H1 (cell line): ENCODE results near the gene CNGB1. TPM values are rescaled to one million over a fixed set of nuclear protein-coding genes. Genes with fewer than 3 reads are reported as not detected.

Experiments
- CTCF ChIA-PET: fragments of 300-600 bp; sonication (Branson Sonifier 250); formaldehyde crosslinking; loops from one replicate; lab custom pipeline; 2021; ENCODE audit not compliant: partially characterized antibody; lab: Charles Lee
- POLR2A ChIA-PET: fragments of 300-600 bp; sonication (Branson Sonifier 250); formaldehyde crosslinking; loops from one replicate; lab custom pipeline; 2021; ENCODE audit warnings: inconsistent platforms; ENCODE audit not compliant: partially characterized antibody; lab: Charles Lee
- DNase-seq, 2 experiments: peaks; one replicate each; pipeline versions ENCODE4 v3.0.0 to v3.0.0-alpha.2; 2010 to 2022; ENCODE audit warnings: low spot score in 2 of 2, low read depth in 1 of 2, mixed read lengths in 1 of 2
- FAIRE-seq: peaks from 2 replicates; lab custom pipeline; 2011; peaks lifted over from hg19 to GRCh38; lab: Jason Lieb, UNC
- H2AFZ ChIP-seq: 2 replicates; pipeline ENCODE4 v1.8.1; 2012; ENCODE audit warnings: low read length, inconsistent platforms
- H2AK5ac ChIP-seq: 2 replicates; pipeline ENCODE4 v1.6.1; 2013; ENCODE audit warnings: low read depth, low read length
- H2BK120ac ChIP-seq: replicated peaks from 2 replicates; pipeline ENCODE3; 2013; ENCODE audit warnings: low read depth, low read length, inconsistent platforms
- H2BK12ac ChIP-seq: 2 replicates; pipeline ENCODE4 v1.6.1; 2013; ENCODE audit warnings: low read depth, low read length
- H2BK15ac ChIP-seq: 2 replicates; pipeline ENCODE4 v1.6.1; 2013; ENCODE audit warnings: low read length
- H2BK20ac ChIP-seq: 2 replicates; pipeline ENCODE4 v1.6.1; 2013; ENCODE audit warnings: low read length
- H2BK5ac ChIP-seq: 2 replicates; pipeline ENCODE4 v1.6.1; 2013; ENCODE audit warnings: low read depth, low read length
- H3K14ac ChIP-seq: 2 replicates; pipeline ENCODE4 v1.6.1; 2013; ENCODE audit warnings: inconsistent platforms; ENCODE audit not compliant: insufficient read length
- H3K18ac ChIP-seq: 2 replicates; pipeline ENCODE4 v1.6.1; 2013; ENCODE audit warnings: low read length; ENCODE audit errors: extremely low read depth
- H3K23ac ChIP-seq: 2 replicates; pipeline ENCODE4 v1.6.1; 2013; ENCODE audit warnings: inconsistent platforms; ENCODE audit not compliant: insufficient read length
- H3K23me2 ChIP-seq: 2 replicates; pipeline ENCODE4 v1.6.1; 2013; ENCODE audit warnings: low read depth, low read length
- H3K27ac ChIP-seq: 2 replicates; pipeline ENCODE4 v1.6.1; 2011; ENCODE audit warnings: low read depth, low read length, inconsistent platforms
- H3K27me3 ChIP-seq, 4 experiments: replicated peaks in 1 of 4; 1 replicate in 1 of 4; 2 replicates in 3 of 4; pipeline versions ENCODE4 v1.6.1 to v1.8.1; 2011 to 2013; ENCODE audit warnings: low read length in 3 of 4, mild to moderate bottlenecking in 3 of 4, inconsistent platforms in 2 of 4, mixed read lengths in 2 of 4, moderate library complexity in 1 of 4; ENCODE audit not compliant: control insufficient read depth in 3 of 4, insufficient read depth in 3 of 4; ENCODE audit errors: extremely low read depth in 1 of 4
- H3K36me3 ChIP-seq, 4 experiments: 2 replicates each; pipeline versions ENCODE4 v1.6.1 to v1.8.1; 2011 to 2013; ENCODE audit warnings: mild to moderate bottlenecking in 4 of 4, low read length in 3 of 4, moderate library complexity in 2 of 4, control low read depth in 1 of 4, inconsistent platforms in 1 of 4; ENCODE audit not compliant: insufficient read depth in 4 of 4, control insufficient read depth in 2 of 4
- H3K4ac ChIP-seq: replicated peaks from 2 replicates; pipeline ENCODE3; 2013; ENCODE audit warnings: low read length, low read depth, mixed read lengths, inconsistent platforms; ENCODE audit not compliant: insufficient read length
- H3K4me1 ChIP-seq, 4 experiments: replicated peaks in 1 of 4; 1 replicate in 1 of 4; 2 replicates in 3 of 4; pipeline versions ENCODE4 v1.6.1 to v1.8.1; 2011 to 2013; ENCODE audit warnings: low read length in 3 of 4, inconsistent platforms in 2 of 4, mixed read lengths in 1 of 4; ENCODE audit not compliant: insufficient read depth in 4 of 4, control insufficient read depth in 3 of 4
- H3K4me2 ChIP-seq, 2 experiments: 2 replicates each; pipeline versions ENCODE4 v1.6.1 to v1.8.1; 2011 to 2013; ENCODE audit warnings: low read depth in 2 of 2, low read length in 2 of 2, control low read depth in 1 of 2, inconsistent platforms in 1 of 2, mild to moderate bottlenecking in 1 of 2; ENCODE audit not compliant: insufficient read depth in 1 of 2
- H3K4me3 ChIP-seq, 4 experiments: fragments of 200-600, 300-600 bp in 1 of 4; sonication (generic), shearing (Covaris generic), sonication (Bioruptor Twin) in 1 of 4; 2 replicates each; pipeline versions ENCODE4 v1.5.1 to v1.8.1; 2011 to 2016; ENCODE audit warnings: low read length in 4 of 4, low read depth in 3 of 4, control low read depth in 2 of 4, inconsistent platforms in 2 of 4, mild to moderate bottlenecking in 2 of 4, mixed read lengths in 1 of 4, moderate library complexity in 1 of 4; ENCODE audit not compliant: insufficient read depth in 2 of 4; ENCODE audit errors: extremely low read depth in 1 of 4
- H3K56ac ChIP-seq: replicated peaks from 2 replicates; pipeline ENCODE3; 2013; ENCODE audit warnings: low read depth, mild to moderate bottlenecking, mixed read lengths, low read length, inconsistent platforms; ENCODE audit not compliant: insufficient read length
- H3K79me1 ChIP-seq: 2 replicates; pipeline ENCODE4 v1.6.1; 2013; ENCODE audit warnings: low read depth, low read length, control low read depth
- H3K79me2 ChIP-seq, 2 experiments: 2 replicates each; pipeline versions ENCODE4 v1.6.1 to v1.8.1; 2012 to 2013; ENCODE audit warnings: low read length in 2 of 2, mild to moderate bottlenecking in 2 of 2, inconsistent platforms in 1 of 2; ENCODE audit not compliant: insufficient read depth in 2 of 2, control insufficient read depth in 1 of 2
- H3K9ac ChIP-seq, 4 experiments: replicated peaks in 1 of 4; 1 replicate in 1 of 4; 2 replicates in 3 of 4; pipeline versions ENCODE4 v1.6.1 to v1.8.1; 2011 to 2013; ENCODE audit warnings: low read depth in 3 of 4, low read length in 3 of 4, control low read depth in 2 of 4, mild to moderate bottlenecking in 2 of 4, moderate library complexity in 2 of 4, inconsistent platforms in 1 of 4; ENCODE audit errors: extremely low read depth in 1 of 4
- H3K9me3 ChIP-seq, 2 experiments: 2 replicates each; pipeline versions ENCODE4 v1.6.1 to v1.8.1; 2012 to 2013; ENCODE audit warnings: mild to moderate bottlenecking in 2 of 2, moderate library complexity in 2 of 2, control low read depth in 1 of 2, inconsistent platforms in 1 of 2, low read depth in 1 of 2, low read length in 1 of 2, mixed read lengths in 1 of 2; ENCODE audit not compliant: insufficient read depth in 2 of 2
- H4K20me1 ChIP-seq, 2 experiments: replicated peaks in 1 of 2; 2 replicates each; pipeline versions ENCODE3 to v1.8.1; 2011 to 2013; ENCODE audit warnings: inconsistent platforms in 2 of 2, low read length in 2 of 2, mild to moderate bottlenecking in 1 of 2; ENCODE audit not compliant: insufficient read depth in 2 of 2, control insufficient read depth in 1 of 2
- H4K5ac ChIP-seq: 2 replicates; pipeline ENCODE4 v1.6.1; 2013; ENCODE audit warnings: low read length, low read depth, mixed read lengths, inconsistent platforms; ENCODE audit not compliant: insufficient read length
- H4K8ac ChIP-seq: 2 replicates; pipeline ENCODE4 v1.8.0; 2013; ENCODE audit warnings: mild to moderate bottlenecking, moderate library complexity, low read length, inconsistent platforms; ENCODE audit not compliant: insufficient read depth; ENCODE audit errors: extremely low read depth
- H4K91ac ChIP-seq: replicated peaks from 2 replicates; pipeline ENCODE3; 2013; ENCODE audit warnings: low read length, mixed read lengths, inconsistent platforms; ENCODE audit not compliant: insufficient read length
- ATF3 ChIP-seq: IDR thresholded peaks from 2 replicates; pipeline ENCODE4 v1.6.1; 2011; ENCODE audit warnings: low read depth, mild to moderate bottlenecking, low read length; ENCODE audit not compliant: insufficient read depth
- BACH1 ChIP-seq: IDR thresholded peaks from 2 replicates; pipeline ENCODE4 v1.6.1; 2012; ENCODE audit warnings: low read length, improper control_type of control experiment
- EP300 ChIP-seq, 2 experiments: IDR thresholded peaks; 1 replicate in 1 of 2; 2 replicates in 1 of 2; pipeline ENCODE4 v1.6.1; 2011 to 2012; ENCODE audit warnings: low read depth in 2 of 2, low read length in 2 of 2, mild to moderate bottlenecking in 2 of 2, borderline replicate concordance in 1 of 2, inconsistent platforms in 1 of 2, moderate library complexity in 1 of 2
- FOSL1 ChIP-seq: IDR thresholded peaks from 2 replicates; pipeline ENCODE4 v1.6.1; 2011; ENCODE audit warnings: mild to moderate bottlenecking, low read depth, low read length, moderate library complexity; ENCODE audit not compliant: insufficient read depth
- KDM1A ChIP-seq: fragments of 200-600, 300-600 bp; sonication (generic); IDR thresholded peaks from 2 replicates; pipeline ENCODE4 v1.7.1; 2016; ENCODE audit warnings: mild to moderate bottlenecking, low read length, borderline replicate concordance
- KDM4A ChIP-seq: IDR thresholded peaks from one replicate; pipeline ENCODE4 v1.7.1; 2012; ENCODE audit warnings: low read depth, mild to moderate bottlenecking, moderate library complexity, low read length, inconsistent platforms; ENCODE audit not compliant: severe bottlenecking
- RAD21 ChIP-seq, 2 experiments: IDR thresholded peaks in 1 of 2; conservative IDR thresholded peaks in 1 of 2; 2 replicates each; pipeline ENCODE4 v1.6.1; 2011; ENCODE audit warnings: low read depth in 2 of 2, low read length in 2 of 2, improper control_type of control experiment in 1 of 2, inconsistent platforms in 1 of 2, mild to moderate bottlenecking in 1 of 2, moderate library complexity in 1 of 2
- SIRT6 ChIP-seq: IDR thresholded peaks from one replicate; pipeline ENCODE4 v1.7.1; 2012; ENCODE audit warnings: low read length, inconsistent platforms
- SIX5 ChIP-seq: IDR thresholded peaks from 2 replicates; pipeline ENCODE4 v1.6.1; 2011; ENCODE audit warnings: mild to moderate bottlenecking, low read depth, low read length
- SP4 ChIP-seq: IDR thresholded peaks from 2 replicates; pipeline ENCODE4 v1.6.1; 2012; ENCODE audit warnings: low read length, inconsistent platforms
- SRF ChIP-seq: IDR thresholded peaks from 2 replicates; pipeline ENCODE4 v1.6.1; 2011; ENCODE audit warnings: mild to moderate bottlenecking, low read depth, low read length, moderate library complexity
- TBP ChIP-seq: IDR thresholded peaks from 2 replicates; pipeline ENCODE4 v1.6.1; 2011; ENCODE audit warnings: low read depth, low read length, improper control_type of control experiment
- WGBS, 2 experiments: shearing (Covaris generic) in 1 of 2; methylation state at CpG; one replicate each; pipeline versions ENCODE4 v1.1.6 to v1.1.7; 2013 to 2015; ENCODE audit warnings: low lambda C conversion rate in 2 of 2, mixed read lengths in 2 of 2, inconsistent platforms in 1 of 2, low coverage in 1 of 2, missing lambda C conversion rate in 1 of 2; ENCODE audit not compliant: insufficient replicate concordance in 2 of 2, insufficient coverage in 1 of 2, insufficient read length in 1 of 2; ENCODE audit errors: extremely low coverage in 1 of 2, missing lambda C conversion rate in 1 of 2; 5-methylcytosine and 5-hydroxymethylcytosine counted together
- polyA plus RNA-seq, 7 experiments: library from polyadenylated mRNA; depleted of rRNA in 3 of 7; stranded (reverse) in 5 of 7; unstranded in 2 of 7; fragments of >200 nt in 5 of 7; fragments of 200-250 nt in 2 of 7; gene quantifications; 1 replicate in 5 of 7; 2 replicates in 1 of 7; 4 replicates in 1 of 7; pipeline versions ENCODE4 v1.2.1 to v1.2.3, GENCODE V29; 2011 to 2013; ENCODE audit warnings: missing spikeins in 2 of 7, mixed read lengths in 2 of 7
- total RNA-seq: library from RNA; stranded (reverse); fragmentation: NEBNext Ultra II Directional; extraction: Animal tissue kit (Norgen Biotek cat#: 25700); gene quantifications from 2 replicates; pipeline ENCODE4 v1.2.1, GENCODE V29; 2021

The CNGB1 gene
- total and polyA plus RNA-seq, 2 of the 8 experiments (the other 6 are each of a cell fraction or from before 2014, with no cell fraction given), result not detected

DNA sequence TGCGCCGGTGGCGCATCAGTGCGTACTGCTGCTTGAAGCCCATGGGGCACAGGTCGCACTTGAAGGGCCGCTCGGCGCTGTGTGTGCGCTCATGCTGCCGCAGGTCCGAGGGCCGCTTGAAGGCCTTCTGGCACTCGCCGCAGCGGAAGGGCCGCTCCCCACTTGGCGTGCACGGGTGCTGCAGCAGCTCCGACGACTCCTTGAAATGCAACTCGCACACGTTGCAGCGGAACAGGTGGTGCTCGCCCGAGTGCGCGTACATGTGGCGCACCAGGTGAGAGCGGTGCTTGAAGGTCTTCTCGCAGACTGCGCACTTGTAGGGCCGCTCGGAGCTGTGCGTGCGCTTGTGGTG, 26.2 kb upstream of the CNGB1 start:
- H2AK5ac ChIP-seq, result no peak overlapping the region
- no peak overlapping the region for H2BK15ac ChIP-seq
- no peak overlapping the region for H2BK20ac ChIP-seq
- peaks cover 0 to 12% (median 3%) of the 10 kb centered on the region in 4 experiments; a peak in 4 of 8 replicates for H3K36me3 ChIP-seq
- H4K20me1 ChIP-seq, result peaks cover 0 to 7% of the 10 kb centered on the region in 2 experiments
- no peak for FAIRE-seq
- no peak overlapping the region for H3K4me2 ChIP-seq
- peaks cover 0 to 3% (median 0%) of the 10 kb centered on the region in 4 experiments; a peak in 2 of 7 replicates for H3K27me3 ChIP-seq
- no peak overlapping the region for H2BK120ac ChIP-seq
- no peaks in the 10 kb centered on the region for H3K79me1 ChIP-seq
- H3K23ac ChIP-seq, result no peak overlapping the region
- no peak overlapping the region for H2AFZ ChIP-seq
- H3K18ac ChIP-seq, result no peak overlapping the region
- no peak overlapping the region for H4K91ac ChIP-seq
- CTCF ChIA-PET, result interaction anchor here (0.9 to 26.3 kb wide), 5 partner anchors 11 to 202 kb away, joined by 3 to 305 read pairs (median 3); no protein-coding TSS in a partner anchor
- no peak for TF ChIP-seq KDM1A
- TF ChIP-seq ATF3, result no peak
- TF ChIP-seq SIX5, result no peak
- TF ChIP-seq RAD21 (IDR thresholded peaks at IDR 0.05 in 1 of 2, conservative IDR thresholded peaks at IDR 0.05 in 1 of 2; ENCODE audit: low read depth in 2 of 2, low read length in 2 of 2), result no peak
- TF ChIP-seq EP300 (IDR thresholded peaks at IDR 0.05; ENCODE audit: borderline replicate concordance in 1 of 2, low read depth in 2 of 2, low read length in 2 of 2), result no peak
- TF ChIP-seq SRF, result no peak
- no peak for TF ChIP-seq SIRT6
- no peak for TF ChIP-seq KDM4A
- TF ChIP-seq TBP, result no peak
- no peak for TF ChIP-seq FOSL1
- TF ChIP-seq SP4, result no peak
- TF ChIP-seq BACH1, result no peak
- TF ChIP-seq, all 59 proteins: peak for 0
- H2BK5ac ChIP-seq, result no peak overlapping the region
- no peaks in the 10 kb centered on the region for H3K79me2 ChIP-seq
- H3K9me3 ChIP-seq, result no peaks in the 10 kb centered on the region
- no peak overlapping the region for H2BK12ac ChIP-seq
- H4K8ac ChIP-seq, result no peak overlapping the region
- 95% methylated on average over 35 of the region's 35 CpGs; no CpG with 5 or more reads in 1 of the 2 experiments for WGBS, 2 experiments
- H3K9ac ChIP-seq, result no peak overlapping the region
- no peak overlapping the region for H3K27ac ChIP-seq
- H3K14ac ChIP-seq, result no peak overlapping the region
- no peak overlapping the region for H3K4me3 ChIP-seq
- DNase-seq, result no peak
- no peak overlapping the region for H3K4ac ChIP-seq
- H3K4me1 ChIP-seq, result peaks cover 5 to 14% (median 9%) of the 10 kb centered on the region in 4 experiments; a peak in 6 of 7 replicates
- H3K56ac ChIP-seq, result no peak overlapping the region
- no peak overlapping the region for H4K5ac ChIP-seq
- POLR2A ChIA-PET, result interaction anchor here (0.6 to 1.5 kb wide), 3 partner anchors 9 to 131 kb away, joined by 4 to 6 read pairs (median 5); no protein-coding TSS in a partner anchor
- peaks cover 7% of the 10 kb centered on the region for H3K23me2 ChIP-seq
